ENCODE measurements around the gene MAGI1.

MAGI1 gene

GRCh38 chr3:65922441-65922840 is 116.3 kb downstream of the MAGI1 start:
- peaks cover 14% of the 10 kb centered on the region for H3K4me1 ChIP-seq (ENCODE audit: insufficient read depth, low read length, poor library complexity, severe bottlenecking)
- TF ChIP-seq EZH2phosphoT487 (IDR thresholded peaks at IDR 0.05; ENCODE audit: borderline replicate concordance), result no peak
- no peak for TF ChIP-seq CTCF (conservative IDR thresholded peaks at IDR 0.05; ENCODE audit: low read length)
- no peaks in the 10 kb centered on the region for H3K79me2 ChIP-seq (ENCODE audit: insufficient read depth, low read length)

DNA sequence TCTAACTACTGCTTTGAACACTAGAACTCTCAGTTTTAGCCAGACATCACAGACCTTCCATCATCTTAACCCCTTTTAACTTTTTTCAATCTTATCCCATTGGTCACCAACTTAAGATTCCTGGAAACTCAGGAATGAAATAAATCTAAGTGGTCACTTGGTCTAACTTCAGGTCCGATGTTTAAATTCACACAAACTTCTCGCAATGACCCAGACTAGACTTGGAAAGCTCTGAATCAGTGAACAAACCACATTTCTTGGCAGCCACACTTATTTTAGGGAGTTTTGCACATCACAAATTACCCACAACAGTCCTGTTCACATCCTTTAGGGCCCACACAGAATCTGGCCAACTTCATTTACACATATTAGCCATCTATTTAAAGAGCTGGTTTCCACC is 118.9 kb downstream of the MAGI1 start:
- H3K9ac ChIP-seq (ENCODE audit: low read depth, low read length, poor library complexity, severe bottlenecking), result no peak overlapping the region

More at GRCh38 chr3:65922441-65922840, 116.3 kb downstream of the MAGI1 start:
- Histone ChIP-seq H3K4me3 (ENCODE audit: low read length, poor library complexity, severe bottlenecking) (no peak overlapping the region), H3K9me3 (ENCODE audit: insufficient read depth, low read depth, low read length) (no peaks in the 10 kb centered on the region), H4K20me1 (ENCODE audit: insufficient read depth, low read length, poor library complexity, severe bottlenecking) (peaks cover 9% of the 10 kb centered on the region), H2AFZ (ENCODE audit: low read length) (no peak overlapping the region), H3K27me3 (ENCODE audit: insufficient read depth, low read length, poor library complexity, severe bottlenecking) (no peaks in the 10 kb centered on the region), H3K4me2 (ENCODE audit: low read depth, low read length, poor library complexity, severe bottlenecking) (no peak overlapping the region), H3K9ac (ENCODE audit: low read depth, low read length, poor library complexity, severe bottlenecking) (no peak overlapping the region), H3K9me2 (replicated peaks; ENCODE audit: low read depth, low read length) (no peaks in the 10 kb centered on the region), H3K36me3 (ENCODE audit: insufficient read depth, low read length) (no peaks in the 10 kb centered on the region), H3F3A (ENCODE audit: low read depth) (no peaks in the 10 kb centered on the region)

GRCh38 chr3:65915477-65915876 is 123.2 kb downstream of the MAGI1 start:
- no peak overlapping the region for H3K4me3 ChIP-seq (ENCODE audit: low read length, poor library complexity, severe bottlenecking)
- no peaks in the 10 kb centered on the region for H3K27me3 ChIP-seq (ENCODE audit: insufficient read depth, low read length, poor library complexity, severe bottlenecking)
- H3K4me2 ChIP-seq (ENCODE audit: low read depth, low read length, poor library complexity, severe bottlenecking), result no peak overlapping the region
- no peaks in the 10 kb centered on the region for H3K9me2 ChIP-seq (replicated peaks; ENCODE audit: low read depth, low read length)
- peaks cover 9% of the 10 kb centered on the region for H3K4me1 ChIP-seq (ENCODE audit: insufficient read depth, low read length, poor library complexity, severe bottlenecking)
- TF ChIP-seq CTCF (conservative IDR thresholded peaks at IDR 0.05; ENCODE audit: low read length) (no peak), EZH2phosphoT487 (IDR thresholded peaks at IDR 0.05; ENCODE audit: borderline replicate concordance) (no peak)
- H3K36me3 ChIP-seq (ENCODE audit: insufficient read depth, low read length), result no peaks in the 10 kb centered on the region
- H3K9me3 ChIP-seq (ENCODE audit: insufficient read depth, low read depth, low read length), result no peaks in the 10 kb centered on the region
- H3K79me2 ChIP-seq (ENCODE audit: insufficient read depth, low read length), result no peaks in the 10 kb centered on the region
- H4K20me1 ChIP-seq (ENCODE audit: insufficient read depth, low read length, poor library complexity, severe bottlenecking), result no peaks in the 10 kb centered on the region
- no peak overlapping the region for H3K9ac ChIP-seq (ENCODE audit: low read depth, low read length, poor library complexity, severe bottlenecking)
- H2AFZ ChIP-seq (ENCODE audit: low read length), result no peak overlapping the region
- H3F3A ChIP-seq (ENCODE audit: low read depth), result no peaks in the 10 kb centered on the region

More for the DNA sequence above, 118.9 kb downstream of the MAGI1 start:
- Histone ChIP-seq H3K4me3 (ENCODE audit: low read length, poor library complexity, severe bottlenecking) (no peak overlapping the region), H2AFZ (ENCODE audit: low read length) (no peak overlapping the region), H3K9me3 (ENCODE audit: insufficient read depth, low read depth, low read length) (no peaks in the 10 kb centered on the region), H3K36me3 (ENCODE audit: insufficient read depth, low read length) (no peaks in the 10 kb centered on the region), H3F3A (ENCODE audit: low read depth) (no peaks in the 10 kb centered on the region), H3K27me3 (ENCODE audit: insufficient read depth, low read length, poor library complexity, severe bottlenecking) (no peaks in the 10 kb centered on the region), H3K4me2 (ENCODE audit: low read depth, low read length, poor library complexity, severe bottlenecking) (no peak overlapping the region), H3K79me2 (ENCODE audit: insufficient read depth, low read length) (no peaks in the 10 kb centered on the region), H4K20me1 (ENCODE audit: insufficient read depth, low read length, poor library complexity, severe bottlenecking) (no peaks in the 10 kb centered on the region), H3K9me2 (replicated peaks; ENCODE audit: low read depth, low read length) (no peaks in the 10 kb centered on the region), H3K4me1 (ENCODE audit: insufficient read depth, low read length, poor library complexity, severe bottlenecking) (peaks cover 5% of the 10 kb centered on the region)
- TF ChIP-seq EZH2phosphoT487 (IDR thresholded peaks at IDR 0.05; ENCODE audit: borderline replicate concordance) (no peak), CTCF (conservative IDR thresholded peaks at IDR 0.05; ENCODE audit: low read length) (no peak)

Measured in Loucy (cell line).